GM12892 (cell line): ENCODE data around the gene CRYGN.

ENCODE experiments used
- POLR2A ChIP-seq: IDR thresholded peaks from 2 replicates; pipeline ENCODE4 v1.6.1; 2011; ENCODE audit warnings: low read depth, low read length, control low read depth
- POLR2AphosphoS5 ChIP-seq: IDR thresholded peaks from 2 replicates; pipeline ENCODE4 v1.6.1; 2011; ENCODE audit warnings: low read depth, low read length, control low read depth

DNA sequence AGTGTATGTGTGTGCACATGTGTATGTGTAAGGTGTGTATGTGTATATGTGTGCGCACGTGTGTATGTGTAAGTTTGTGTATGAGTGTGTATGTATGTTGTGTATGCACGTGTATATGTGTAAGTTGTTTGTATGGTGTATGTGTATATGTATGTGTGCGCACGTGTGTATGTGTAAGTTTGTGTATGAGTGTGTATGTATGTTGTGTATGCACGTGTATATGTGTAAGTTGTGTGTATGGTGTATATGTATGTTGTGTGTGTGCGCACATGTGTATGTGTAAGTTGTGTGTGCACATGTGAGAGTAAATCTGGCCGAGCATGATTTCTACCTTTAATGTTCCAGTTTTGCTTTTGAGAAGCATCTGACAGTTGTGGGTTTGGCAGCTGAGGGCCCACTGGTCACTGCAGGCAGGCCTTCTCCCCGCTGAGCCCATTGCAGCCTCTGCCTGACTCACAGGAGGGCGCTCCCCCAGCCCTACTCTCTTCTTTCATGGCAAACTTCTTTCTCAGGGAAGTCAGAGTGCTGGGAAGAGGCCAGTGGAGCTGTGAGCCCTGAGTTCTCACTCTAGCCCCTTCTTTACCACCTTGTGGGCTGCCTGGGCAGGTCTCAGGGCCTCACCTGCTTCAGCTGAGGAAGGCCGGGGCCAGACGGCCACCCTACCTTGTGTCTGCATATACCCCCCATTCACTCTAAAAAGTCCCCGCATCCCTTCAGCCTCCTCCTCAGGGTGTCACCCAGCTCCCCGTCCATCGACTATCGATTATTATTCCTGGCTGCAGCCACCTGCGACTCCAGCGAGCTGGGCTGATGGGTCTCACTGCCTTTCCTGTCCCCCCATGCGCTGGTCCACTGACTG lies 41.3 kb downstream of the CRYGN start:
- TF ChIP-seq POLR2AphosphoS5 (no peak), POLR2A (no peak)
